IMR-90 (cell line): Measurements from ENCODE around the gene SEPTIN2. TPM values are rescaled to one million over a fixed set of nuclear protein-coding genes. Genes with fewer than 3 reads are reported as not detected.

Experiments used
- ATAC-seq: fragments of 200-7000 bp; cut with Tn5 transposase; 2 replicates; pipeline ENCODE4 v1.9.1; 2020; ENCODE audit warnings: low read depth, mild to moderate bottlenecking, moderate library complexity
- BruUV-seq: library from RNA; stranded (reverse); fragments of 400-500 nt; replicated peaks from 2 replicates; lab custom pipeline; 2021; lab: Mats Ljungman, UMichigan
- CTCF ChIA-PET: fragments of 300-600 bp; formaldehyde crosslinking; extraction: SDS; loops from one replicate; lab custom pipeline; 2021; ENCODE audit warnings: antibody characterized with exemption; lab: Yijun Ruan, JAX
- POLR2A ChIA-PET: fragments of 300-600 bp; sonication (Branson Sonifier 250); formaldehyde crosslinking; loops from one replicate; lab custom pipeline; 2022; ENCODE audit warnings: antibody characterized with exemption; ENCODE audit not compliant: unreplicated experiment; lab: Charles Lee
- DNase-seq: peaks from one replicate; pipeline ENCODE4 v3.0.0; 2013
- H2AFZ ChIP-seq: replicated peaks from 2 replicates; pipeline ENCODE3; 2013; ENCODE audit warnings: low read length, mild to moderate bottlenecking; ENCODE audit not compliant: poor library complexity
- H2AK5ac ChIP-seq: 2 replicates; pipeline ENCODE4 v1.6.1; 2013; ENCODE audit warnings: low read depth, low read length, inconsistent platforms
- H2AK9ac ChIP-seq: replicated peaks from 2 replicates; pipeline ENCODE3; 2013; ENCODE audit warnings: mild to moderate bottlenecking, low read depth, low read length, moderate library complexity; ENCODE audit not compliant: poor library complexity
- H2BK120ac ChIP-seq: 2 replicates; pipeline ENCODE4 v1.6.1; 2013; ENCODE audit warnings: low read depth, low read length, inconsistent platforms
- H2BK15ac ChIP-seq: 3 replicates; pipeline ENCODE4 v1.6.1; 2013; ENCODE audit warnings: low read depth, low read length, inconsistent platforms
- H2BK20ac ChIP-seq: 2 replicates; pipeline ENCODE4 v1.6.1; 2013; ENCODE audit warnings: low read depth, mild to moderate bottlenecking, inconsistent platforms, low read length, moderate library complexity
- H2BK5ac ChIP-seq: 2 replicates; pipeline ENCODE4 v1.6.1; 2013; ENCODE audit warnings: mild to moderate bottlenecking, low read depth, low read length, inconsistent platforms; ENCODE audit not compliant: poor library complexity, severe bottlenecking
- H3K14ac ChIP-seq: replicated peaks from 2 replicates; pipeline ENCODE4 v1.6.1; 2013; ENCODE audit warnings: low read depth, low read length, inconsistent platforms
- H3K18ac ChIP-seq: 2 replicates; pipeline ENCODE4 v1.6.1; 2013; ENCODE audit warnings: low read depth, low read length, control low read depth
- H3K23ac ChIP-seq: 2 replicates; pipeline ENCODE4 v1.6.1; 2013; ENCODE audit warnings: low read depth, low read length, inconsistent platforms
- H3K27ac ChIP-seq: 2 replicates; pipeline ENCODE4 v1.5.1; 2013; ENCODE audit warnings: mild to moderate bottlenecking, control low read depth, low read length; ENCODE audit not compliant: insufficient read depth
- H3K27me3 ChIP-seq: 2 replicates; pipeline ENCODE4 v1.6.1; 2013; ENCODE audit warnings: low read length; ENCODE audit not compliant: control insufficient read depth, insufficient read depth
- H3K36me3 ChIP-seq: 2 replicates; pipeline ENCODE4 v1.6.1; 2013; ENCODE audit warnings: low read length, mixed read lengths; ENCODE audit not compliant: control insufficient read depth, insufficient read depth
- H3K4ac ChIP-seq: 2 replicates; pipeline ENCODE4 v1.6.1; 2013; ENCODE audit warnings: low read depth, low read length, inconsistent platforms
- H3K4me1 ChIP-seq: 2 replicates; pipeline ENCODE4 v1.6.1; 2013; ENCODE audit warnings: low read length, mixed read lengths; ENCODE audit not compliant: control insufficient read depth, insufficient read depth
- H3K4me2 ChIP-seq: 2 replicates; pipeline ENCODE4 v1.6.1; 2013; ENCODE audit warnings: low read depth, mild to moderate bottlenecking, control low read depth, low read length, moderate library complexity
- H3K4me3 ChIP-seq: 2 replicates; pipeline ENCODE4 v1.5.1; 2013; ENCODE audit warnings: low read depth, mild to moderate bottlenecking, control low read depth, low read length, moderate library complexity; ENCODE audit not compliant: insufficient read depth
- H3K56ac ChIP-seq: 2 replicates; pipeline ENCODE4 v1.6.1; 2013; ENCODE audit warnings: low read length, inconsistent platforms; ENCODE audit not compliant: insufficient read depth; ENCODE audit errors: extremely low read depth
- H3K79me1 ChIP-seq, 2 experiments: 2 replicates each; pipeline ENCODE4 v1.6.1; 2013; ENCODE audit warnings: low read length in 2 of 2, inconsistent platforms in 1 of 2, low read depth in 1 of 2
- H3K9ac ChIP-seq: 2 replicates; pipeline ENCODE4 v1.6.1; 2013; ENCODE audit warnings: low read depth, low read length, control low read depth
- H3K9me1 ChIP-seq: 2 replicates; pipeline ENCODE4 v1.6.1; 2013; ENCODE audit warnings: low read length, inconsistent platforms; ENCODE audit not compliant: insufficient read depth
- H3K9me3 ChIP-seq: 2 replicates; pipeline ENCODE4 v1.6.1; 2013; ENCODE audit warnings: low read length; ENCODE audit not compliant: control insufficient read depth, insufficient read depth
- H4K20me1 ChIP-seq: 2 replicates; pipeline ENCODE4 v1.6.1; 2013; ENCODE audit warnings: low read length, inconsistent platforms; ENCODE audit not compliant: insufficient read depth
- H4K5ac ChIP-seq: 2 replicates; pipeline ENCODE4 v1.6.1; 2013; ENCODE audit warnings: mild to moderate bottlenecking, low read depth, low read length, control low read depth
- H4K8ac ChIP-seq, 2 experiments: 2 replicates each; pipeline ENCODE4 v1.6.1; 2013; ENCODE audit warnings: low read depth in 2 of 2, low read length in 2 of 2, control low read depth in 1 of 2, inconsistent platforms in 1 of 2
- H4K91ac ChIP-seq: 2 replicates; pipeline ENCODE4 v1.6.1; 2013; ENCODE audit warnings: low read depth, low read length, inconsistent platforms; ENCODE audit not compliant: insufficient read depth
- CHD1 ChIP-seq: IDR thresholded peaks from 2 replicates; pipeline ENCODE4 v1.6.1; 2012; ENCODE audit warnings: low read depth, low read length, improper control_type of control experiment
- CTCF ChIP-seq: conservative IDR thresholded peaks from 2 replicates; pipeline ENCODE4 v1.5.1; 2012; ENCODE audit warnings: mild to moderate bottlenecking, low read depth, low read length, improper control_type of control experiment
- MAFK ChIP-seq: IDR thresholded peaks from 2 replicates; pipeline ENCODE4 v1.6.1; 2012; ENCODE audit warnings: low read depth, low read length, improper control_type of control experiment
- WGBS, 2 experiments: methylation state at CpG; one replicate each; pipeline versions ENCODE4 v1.1.5 to v1.1.7; 2013; ENCODE audit warnings: missing lambda C conversion rate in 2 of 2; ENCODE audit not compliant: insufficient read length in 1 of 2; ENCODE audit errors: extremely low coverage in 2 of 2; 5-methylcytosine and 5-hydroxymethylcytosine counted together
- dilution Hi-C: fragments of 300-500 bp; cut with HindIII; formaldehyde crosslinking; loops from one replicate; pipeline ENCODE4 v1.14.3; 2018; ENCODE audit warnings: low sequenced_read_pairs; ENCODE audit not compliant: unreplicated experiment
- in situ Hi-C: fragments of 300-500 bp; cut with MboI; formaldehyde crosslinking; loops from 3 replicates; pipeline ENCODE4 v1.14.3; 2019; ENCODE audit warnings: low sequenced_read_pairs, inconsistent platforms, mixed read lengths
- intact Hi-C: fragments of 100-400 bp; cut with micrococcal nuclease; formaldehyde crosslinking; loops from 2 replicates; pipeline ENCODE4 v1.10.0; 2022
- polyA plus RNA-seq, 3 experiments: library from polyadenylated mRNA; depleted of rRNA; stranded (reverse); fragments of >200 nt; gene quantifications; 2 replicates each; pipeline ENCODE4 v1.2.3, GENCODE V29; 2012; ENCODE audit warnings: low replicate concordance in 1 of 3
- total RNA-seq: library from RNA; depleted of rRNA; stranded (reverse); fragments of >200 nt; gene quantifications from 2 replicates; pipeline ENCODE4 v1.2.3, GENCODE V29; 2012

The SEPTIN2 gene
- total and polyA plus RNA-seq, 2 of the 4 experiments (the other 2 are of a cell fraction) = 420 to 504 TPM

GRCh38 chr2:241280291-241280690 lies 35.4 kb upstream of the SEPTIN2 start:
- Histone ChIP-seq H3K79me1 (peaks cover 27 to 58% of the 10 kb centered on the region in 2 experiments), H3K56ac (no peak overlapping the region), H4K5ac (no peak overlapping the region), H3K9me3 (no peaks in the 10 kb centered on the region), H3K9me1 (peaks cover 12% of the 10 kb centered on the region), H2BK20ac (no peak overlapping the region), H3K4me3 (no peak overlapping the region), H2AK5ac (no peak overlapping the region), H2BK5ac (no peak overlapping the region), H2AK9ac (no peak overlapping the region), H3K36me3 (no peaks in the 10 kb centered on the region), H3K27me3 (no peaks in the 10 kb centered on the region), H4K91ac (no peak overlapping the region), H3K4ac (no peak overlapping the region), H3K23ac (no peak overlapping the region), H3K4me2 (no peak overlapping the region), H4K20me1 (peaks cover 26% of the 10 kb centered on the region), H3K9ac (no peak overlapping the region), H3K27ac (no peak overlapping the region), H3K18ac (no peak overlapping the region), H4K8ac (no peak overlapping the region), H2BK15ac (no peak overlapping the region), H3K4me1 (peaks cover 5% of the 10 kb centered on the region), H2AFZ (no peak overlapping the region), H2BK120ac (no peak overlapping the region), H3K14ac (no peak overlapping the region)
- in situ Hi-C loops (no loop called here), intact Hi-C loops (no loop called here), dilution Hi-C loops (no loop called here)
- TF ChIP-seq CHD1 = no peak
- TF ChIP-seq CTCF = no peak
- no peak for TF ChIP-seq MAFK
- WGBS, 2 experiments = no CpG with 5 or more reads among the region's 4 CpGs
- ChIA-PET POLR2A (no interaction called here), CTCF (no interaction called here)
- ATAC-seq (no peak), DNase-seq (no peak)
- BruUV-seq = no TSS peak
